GM18909 (cell line): ENCODE data around the gene PMF1.
"Not testable (repeated sequence)": the region's sequence is repeated elsewhere in the genome, so short reads cannot be mapped to it uniquely, and the experiment has no call there.

ENCODE experiments used
- ATAC-seq: cut with Tn5 transposase; IDR thresholded peaks from one replicate; pipeline ENCODE4 v1.9.1; 2021; ENCODE audit warnings: mild to moderate bottlenecking; ENCODE audit not compliant: unreplicated experiment, poor library complexity

Gene PMF1

GRCh38 chr1:156212833-156213643 is at the start of gene PMF1:
Gene PMF1 (plus strand): TSS chr1:156213007. CDS start chr1:156213016, 9 bp downstream.
- peak; percentile 91 for ATAC-seq

- ATAC-seq, result no peak
Observed at GRCh38 chr1:156163712-156164111, 49.1 kb upstream of the PMF1 start.

GRCh38 chr1:156164125-156164831 is 48.5 kb upstream of the PMF1 start:
- ATAC-seq, result no peak

GRCh38 chr1:156165083-156165482 is 47.7 kb upstream of the PMF1 start:
- no peak for ATAC-seq

- ATAC-seq, result no peak
Observed at GRCh38 chr1:156167536-156167935, 45.3 kb upstream of the PMF1 start.

- ATAC-seq, result no peak
Observed at GRCh38 chr1:156172696-156173470, 39.9 kb upstream of the PMF1 start.

- ATAC-seq, result no peak
Observed at GRCh38 chr1:156176610-156177210, 36.1 kb upstream of the PMF1 start.

GRCh38 chr1:156177919-156178654 is 34.7 kb upstream of the PMF1 start:
- ATAC-seq, result no peak

- ATAC-seq, result no peak
Observed at GRCh38 chr1:156180471-156180870, 32.3 kb upstream of the PMF1 start.

- not testable (repeated sequence) for ATAC-seq
Observed at GRCh38 chr1:156181391-156181924, 31.3 kb upstream of the PMF1 start.

- ATAC-seq, result not testable (repeated sequence)
Observed at GRCh38 chr1:156182010-156182779, 30.6 kb upstream of the PMF1 start.

GRCh38 chr1:156186347-156187177 is 26.2 kb upstream of the PMF1 start:
- not testable (repeated sequence) for ATAC-seq

GRCh38 chr1:156190265-156190664 is 22.5 kb upstream of the PMF1 start:
- ATAC-seq, result not testable (repeated sequence)

GRCh38 chr1:156191292-156191964 is 21.4 kb upstream of the PMF1 start:
- no peak for ATAC-seq

GRCh38 chr1:156193208-156193487 is 19.7 kb upstream of the PMF1 start:
- ATAC-seq, result no peak

GRCh38 chr1:156193488-156194299 is 19.1 kb upstream of the PMF1 start, which contains the start of gene SLC25A44:
Gene SLC25A44 (plus strand): TSS chr1:156194104. CDS start chr1:156199848, 5,744 bp downstream.
- ATAC-seq, result peak; percentile 93

- ATAC-seq, result no peak
Observed at GRCh38 chr1:156194300-156194652, 18.5 kb upstream of the PMF1 start.
